Measurements from ENCODE around the gene HIF3A.

DNA sequence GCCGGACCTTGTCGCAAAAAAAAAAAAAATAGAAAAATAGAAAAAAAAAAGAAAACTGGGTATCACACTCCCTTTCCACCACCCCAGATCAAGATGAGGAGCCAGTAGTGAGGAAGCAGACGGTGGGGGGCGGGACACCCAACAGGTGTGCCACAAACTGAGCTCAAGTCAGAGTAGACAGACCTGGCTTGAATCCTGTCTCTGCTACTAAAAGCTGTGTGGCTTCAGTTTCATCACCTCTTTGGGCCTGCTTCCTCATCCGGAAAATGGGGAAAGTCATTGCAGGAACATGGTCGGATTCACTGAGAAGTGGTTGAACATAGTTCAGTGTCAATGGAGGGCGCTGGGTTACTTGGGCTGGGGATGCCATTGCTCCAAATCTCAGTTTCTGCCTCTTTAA is 2.9 kb downstream of the HIF3A start:
- TF ChIP-seq, protein P1, sequence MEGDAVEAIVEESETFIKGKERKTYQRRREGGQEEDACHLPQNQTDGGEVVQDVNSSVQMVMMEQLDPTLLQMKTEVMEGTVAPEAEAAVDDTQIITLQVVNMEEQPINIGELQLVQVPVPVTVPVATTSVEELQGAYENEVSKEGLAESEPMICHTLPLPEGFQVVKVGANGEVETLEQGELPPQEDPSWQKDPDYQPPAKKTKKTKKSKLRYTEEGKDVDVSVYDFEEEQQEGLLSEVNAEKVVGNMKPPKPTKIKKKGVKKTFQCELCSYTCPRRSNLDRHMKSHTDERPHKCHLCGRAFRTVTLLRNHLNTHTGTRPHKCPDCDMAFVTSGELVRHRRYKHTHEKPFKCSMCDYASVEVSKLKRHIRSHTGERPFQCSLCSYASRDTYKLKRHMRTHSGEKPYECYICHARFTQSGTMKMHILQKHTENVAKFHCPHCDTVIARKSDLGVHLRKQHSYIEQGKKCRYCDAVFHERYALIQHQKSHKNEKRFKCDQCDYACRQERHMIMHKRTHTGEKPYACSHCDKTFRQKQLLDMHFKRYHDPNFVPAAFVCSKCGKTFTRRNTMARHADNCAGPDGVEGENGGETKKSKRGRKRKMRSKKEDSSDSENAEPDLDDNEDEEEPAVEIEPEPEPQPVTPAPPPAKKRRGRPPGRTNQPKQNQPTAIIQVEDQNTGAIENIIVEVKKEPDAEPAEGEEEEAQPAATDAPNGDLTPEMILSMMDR (IDR thresholded peaks at IDR 0.05) = no peak
- TF ChIP-seq EZH2 (IDR thresholded peaks at IDR 0.05) = no peak

Measured in neural progenitor cell (in vitro differentiated cells).